Thyroid gland (tissue), 4 donors: Measurements from ENCODE around the gene SLC35B4. TPM values are rescaled to one million over a fixed set of nuclear protein-coding genes. Genes with fewer than 3 reads are reported as not detected.

Source experiments
- DNase-seq, 2 donors: peaks; one replicate each; pipeline ENCODE4 v3.0.0-alpha.2; 2019
- H3K27ac ChIP-seq, 3 donors: fragments of 200-600 bp; sonication (generic); 1 replicate in 2 of 3; 2 replicates in 1 of 3; pipeline ENCODE4 v1.5.1; 2016 to 2019; ENCODE audit warnings: mild to moderate bottlenecking in 1 of 3, moderate library complexity in 1 of 3
- H3K27me3 ChIP-seq: fragments of 200-600 bp; sonication (generic); one replicate; pipeline ENCODE4 v1.5.1; 2019
- H3K36me3 ChIP-seq, 2 donors: fragments of 200-600 bp; sonication (generic); one replicate each; pipeline ENCODE4 v1.5.1; 2016 to 2019
- H3K4me1 ChIP-seq, 2 donors: fragments of 200-600 bp; sonication (generic); one replicate each; pipeline ENCODE4 v1.5.1; 2017 to 2019
- H3K4me3 ChIP-seq, 3 donors: fragments of 200-600 bp; sonication (generic); replicated peaks in 1 of 3; 1 replicate in 2 of 3; 2 replicates in 1 of 3; pipeline ENCODE4 v1.5.1; 2016; ENCODE audit warnings: mild to moderate bottlenecking in 1 of 3
- H3K9me3 ChIP-seq: fragments of 200-600 bp; sonication (generic); one replicate; pipeline ENCODE4 v1.5.1; 2017
- CTCF ChIP-seq, 6 experiments: fragments of 200-600 bp in 3 of 6; fragments of 450-650 bp in 3 of 6; sonication (generic) in 3 of 6; IDR thresholded peaks; one replicate each; pipeline ENCODE4 v1.5.1; 2016 to 2019; ENCODE audit warnings: antibody characterized with exemption in 6 of 6, mild to moderate bottlenecking in 2 of 6, inconsistent platforms in 1 of 6, moderate library complexity in 1 of 6
- POLR2A ChIP-seq, 2 donors: fragments of 450-650 bp; IDR thresholded peaks; one replicate each; pipeline ENCODE4 v1.6.1; 2017; ENCODE audit warnings: antibody characterized with exemption in 2 of 2, mild to moderate bottlenecking in 2 of 2, moderate library complexity in 1 of 2
- WGBS, 2 donors: methylation state at CpG; one replicate each; pipeline ENCODE4 v1.1.5; 2017; 5-methylcytosine and 5-hydroxymethylcytosine counted together
- intact Hi-C: fragments of 100-400 bp; cut with DNase I; formaldehyde crosslinking; loops from one replicate; pipeline ENCODE4 v1.15.1; 2023
- total RNA-seq, 4 donors: library from RNA; depleted of rRNA; stranded (reverse); fragments of >200 nt; gene quantifications; one replicate each; pipeline ENCODE4 v1.2.3, GENCODE V29; 2016

The SLC35B4 gene
- total RNA-seq, 4 donors from 2014 or later: 8.0 to 11.3 (median 8.9) TPM

- 74 to 85% methylated on average over 3 of the region's 3 CpGs for WGBS, 2 donors
- intact Hi-C loops: no loop called here
Measured at GRCh38 chr7:134246347-134246746, 70.4 kb downstream of the SLC35B4 start.

GRCh38 chr7:134245253-134245652, 71.5 kb downstream of the SLC35B4 start:
- Histone ChIP-seq H3K27me3 (no peaks in the 10 kb centered on the region), H3K4me3 (no peak overlapping the region), H3K27ac (no peak overlapping the region), H3K9me3 (no peaks in the 10 kb centered on the region), H3K4me1 (no peaks in the 10 kb centered on the region), H3K36me3 (no peaks in the 10 kb centered on the region)
- TF ChIP-seq POLR2A (IDR thresholded peaks at IDR 0.05) (no peak), CTCF (IDR thresholded peaks at IDR 0.05) (no peak)
- no peak for DNase-seq
- 91 to 97% methylated on average over 2 of the region's 2 CpGs for WGBS, 2 donors
- intact Hi-C loops: no loop called here

More at GRCh38 chr7:134246347-134246746, 70.4 kb downstream of the SLC35B4 start:
- no peak for DNase-seq
- Histone ChIP-seq H3K9me3 (no peaks in the 10 kb centered on the region), H3K27ac (no peak overlapping the region), H3K4me3 (no peak overlapping the region), H3K27me3 (no peaks in the 10 kb centered on the region), H3K36me3 (no peaks in the 10 kb centered on the region), H3K4me1 (no peaks in the 10 kb centered on the region)
- TF ChIP-seq CTCF (IDR thresholded peaks at IDR 0.05) (no peak), POLR2A (IDR thresholded peaks at IDR 0.05) (no peak)

Other genes starting within 250 kb of the SLC35B4 start
- 1 to 10 TPM in 3 of 4 donors, under 1 TPM in 1; 0.67 to 3.7 (median 2.7) TPM for gene LRGUK, start 189.6 kb downstream of the SLC35B4 start, total RNA-seq
- gene AKR1B1, start 142.2 kb upstream of the SLC35B4 start, total RNA-seq: 100 to 1,000 TPM in 1 of 4 donors, 10 to 100 TPM in 3; 39.4 to 103 (median 63.0) TPM
- gene AKR1B10, start 210.6 kb upstream of the SLC35B4 start, total RNA-seq: 1 to 10 TPM in 2 of 4 donors, under 1 TPM in 2; 0.42 to 5.3 (median 0.90) TPM
- gene AKR1B15, start 232.2 kb upstream of the SLC35B4 start, total RNA-seq: 1 to 10 TPM in 1 of 4 donors, under 1 TPM in 1, not detected in 2; 0.56 to 1.2 TPM